GOT3 (cell line): ENCODE measurements around the gene TP53I3.
"Not testable (repeated sequence)": the region's sequence is repeated elsewhere in the genome, so short reads cannot be mapped to it uniquely, and the experiment has no call there.

ENCODE experiments used
- DNase-seq: peaks from one replicate; lab custom pipeline; 2025; ENCODE audit warnings: mixed read lengths; lab: John Stamatoyannopoulos, UW

Gene TP53I3

GRCh38 chr2:24084386-24085199 lies at the start of gene TP53I3:
Gene TP53I3, minus strand, starts transcription at chr2:24084834. Its CDS starts 508 bp downstream, at chr2:24084326.
- DNase-seq, result peak; percentile 76

- DNase-seq, result no peak
Measured at GRCh38 chr2:24132543-24132942, 47.9 kb upstream of the TP53I3 start.

- DNase-seq, result no peak
Measured at GRCh38 chr2:24125956-24126355, 41.3 kb upstream of the TP53I3 start.

- no peak for DNase-seq
Measured at GRCh38 chr2:24123922-24124580, 39.4 kb upstream of the TP53I3 start.

GRCh38 chr2:24123195-24123921 lies 38.7 kb upstream of the TP53I3 start, which contains the start of the genes FAM228B and PFN4:
Gene FAM228B, plus strand, starts transcription at chr2:24123469. Its CDS starts 893 bp downstream, at chr2:24124362.
Gene PFN4, minus strand, starts transcription at chr2:24123334. Its CDS starts 799 bp downstream, at chr2:24122535.
- peak; percentile 43 for DNase-seq

GRCh38 chr2:24122366-24123194 lies 37.9 kb upstream of the TP53I3 start:
- DNase-seq, result no peak

GRCh38 chr2:24121469-24121868 lies 36.8 kb upstream of the TP53I3 start:
- no peak for DNase-seq

GRCh38 chr2:24121066-24121465 lies 36.4 kb upstream of the TP53I3 start:
- no peak for DNase-seq

GRCh38 chr2:24117902-24118301 lies 33.3 kb upstream of the TP53I3 start:
- no peak for DNase-seq

GRCh38 chr2:24115057-24115456 lies 30.4 kb upstream of the TP53I3 start:
- no peak for DNase-seq

- DNase-seq, result no peak
Measured at GRCh38 chr2:24111407-24111901, 26.8 kb upstream of the TP53I3 start.

- DNase-seq, result no peak
Measured at GRCh38 chr2:24110660-24111303, 26.1 kb upstream of the TP53I3 start.

GRCh38 chr2:24109431-24109830 lies 24.8 kb upstream of the TP53I3 start:
- DNase-seq, result not testable (repeated sequence)

- DNase-seq, result no peak
Measured at GRCh38 chr2:24107336-24107735, 22.7 kb upstream of the TP53I3 start.

GRCh38 chr2:24106786-24107185 lies 22.2 kb upstream of the TP53I3 start:
- no peak for DNase-seq

GRCh38 chr2:24105816-24106215 lies 21.2 kb upstream of the TP53I3 start:
- DNase-seq, result no peak

- no peak for DNase-seq
Measured at GRCh38 chr2:24104906-24105305, 20.3 kb upstream of the TP53I3 start.

- DNase-seq, result no peak
Measured at GRCh38 chr2:24104110-24104650, 19.5 kb upstream of the TP53I3 start.

GRCh38 chr2:24102677-24103076 lies 18.0 kb upstream of the TP53I3 start:
- no peak for DNase-seq

GRCh38 chr2:24101992-24102391 lies 17.4 kb upstream of the TP53I3 start:
- no peak for DNase-seq

- not testable (repeated sequence) for DNase-seq
Measured at GRCh38 chr2:24100732-24101131, 16.1 kb upstream of the TP53I3 start.
